ENCODE results near the gene ITIH1. TPM values are rescaled to one million over a fixed set of nuclear protein-coding genes. Genes with fewer than 3 reads are reported as not detected.

Gene ITIH1
- total RNA-seq, 4 donors from 2014 or later = not detected

GRCh38 chr3:52801839-52802238, 24.4 kb downstream of the ITIH1 start:
- H3K9me3 ChIP-seq = no peaks in the 10 kb centered on the region
- no peak for TF ChIP-seq EP300 (IDR thresholded peaks at IDR 0.05; ENCODE audit: low read depth)
- no peak for TF ChIP-seq POLR2AphosphoS5 (IDR thresholded peaks at IDR 0.05)
- TF ChIP-seq CTCF (IDR thresholded peaks at IDR 0.05) = no peak
- TF ChIP-seq POLR2A (IDR thresholded peaks at IDR 0.05) = no peak
- in situ Hi-C loops (cut with MboI; ENCODE audit: low pct_ligation_motif_present in 1 of 4, low pct_unique_long_range_greater_than_20kb in 1 of 4, low sequenced_read_pairs in 3 of 4) = no loop called here
- no peaks in the 10 kb centered on the region for H3K4me1 ChIP-seq
- DNase-seq = no peak
- H3K27me3 ChIP-seq = no peaks in the 10 kb centered on the region
- intact Hi-C loops (cut with DNase I; ENCODE audit: low total_unique reads) = no loop called here
- H3K27ac ChIP-seq = no peak overlapping the region
- 31 to 74% methylated on average over 2 to 5 of the region's 5 CpGs for WGBS, 2 donors (ENCODE audit: low coverage in 1 of 2)
- H3K4me3 ChIP-seq = no peak overlapping the region
- H3K36me3 ChIP-seq = no peaks in the 10 kb centered on the region

DNA sequence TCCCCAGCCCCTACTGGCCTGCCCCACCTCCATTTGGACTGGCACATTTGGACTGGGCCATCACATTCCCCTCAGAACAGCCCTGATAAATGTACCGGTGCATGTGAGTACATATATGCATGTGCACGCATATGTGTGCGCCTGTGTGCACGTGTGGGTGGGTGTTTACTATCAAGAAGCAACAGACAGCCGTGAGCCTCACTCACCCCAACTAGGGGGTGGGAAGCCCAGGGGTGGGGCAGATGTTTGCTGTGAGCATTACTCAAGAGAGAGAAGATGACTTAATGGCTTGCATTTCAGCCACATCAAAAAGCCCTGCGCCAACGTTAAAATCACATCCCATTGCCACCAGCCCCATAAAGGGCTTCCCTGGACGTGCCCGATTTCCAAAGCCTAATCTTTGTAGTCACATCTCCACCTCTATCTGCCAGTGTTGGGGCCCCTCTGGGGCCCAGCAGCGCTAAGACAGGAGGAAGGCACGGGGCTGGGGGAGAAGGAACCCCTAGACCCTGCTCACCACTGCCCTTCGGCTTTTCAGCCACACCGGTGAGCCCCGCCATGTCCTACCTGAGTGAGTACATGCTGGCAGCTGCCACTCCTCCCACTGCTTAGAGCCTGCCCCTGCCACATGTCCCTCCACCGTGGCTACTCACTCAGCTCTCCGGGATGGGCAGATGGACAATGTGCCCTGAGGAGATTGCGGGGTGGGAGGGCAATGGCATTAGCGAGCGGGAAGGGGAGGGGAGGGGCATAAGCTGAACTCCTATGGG, 28.1 kb downstream of the ITIH1 start:
- Histone ChIP-seq H3K27ac (no peak overlapping the region), H3K36me3 (no peaks in the 10 kb centered on the region), H3K4me3 (no peak overlapping the region), H3K9me3 (no peaks in the 10 kb centered on the region), H3K27me3 (no peaks in the 10 kb centered on the region), H3K4me1 (no peaks in the 10 kb centered on the region)
- intact Hi-C loops (cut with DNase I; ENCODE audit: low total_unique reads) (no loop called here), in situ Hi-C loops (cut with MboI; ENCODE audit: low pct_ligation_motif_present in 1 of 4, low pct_unique_long_range_greater_than_20kb in 1 of 4, low sequenced_read_pairs in 3 of 4) (no loop called here)
- no peak for TF ChIP-seq POLR2A (IDR thresholded peaks at IDR 0.05)
- TF ChIP-seq CTCF (IDR thresholded peaks at IDR 0.05) = no peak
- no peak for TF ChIP-seq EP300 (IDR thresholded peaks at IDR 0.05; ENCODE audit: low read depth)
- TF ChIP-seq POLR2AphosphoS5 (IDR thresholded peaks at IDR 0.05) = no peak
- DNase-seq = no peak
- WGBS, 2 donors (ENCODE audit: low coverage in 1 of 2) = 83% methylated on average over 19 of the region's 19 CpGs; no CpG with 5 or more reads in 1 of the 2 donors

DNA sequence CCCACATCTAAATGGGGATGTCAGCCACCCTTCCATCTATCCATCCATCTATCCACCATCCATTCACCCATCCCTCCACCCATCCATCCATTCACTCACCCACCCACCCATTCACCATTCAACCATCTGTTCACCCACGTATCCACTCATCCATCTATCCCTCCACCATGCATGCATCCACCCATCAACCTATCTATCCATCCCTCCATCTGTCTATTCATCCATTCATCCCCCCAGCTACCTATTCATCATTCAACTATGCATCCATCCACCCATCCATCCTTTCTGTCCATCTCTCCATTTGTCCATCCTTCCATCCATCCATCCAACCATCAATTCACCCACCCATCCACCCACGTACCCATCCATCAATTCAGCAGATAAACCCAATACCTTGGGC, 31.8 kb downstream of the ITIH1 start:
- Histone ChIP-seq H3K4me1 (no peaks in the 10 kb centered on the region), H3K27ac (no peak overlapping the region), H3K4me3 (no peak overlapping the region), H3K36me3 (no peaks in the 10 kb centered on the region), H3K27me3 (no peaks in the 10 kb centered on the region), H3K9me3 (no peaks in the 10 kb centered on the region)
- in situ Hi-C loops (cut with MboI; ENCODE audit: low pct_ligation_motif_present in 1 of 4, low pct_unique_long_range_greater_than_20kb in 1 of 4, low sequenced_read_pairs in 3 of 4) (no loop called here), intact Hi-C loops (cut with DNase I; ENCODE audit: low total_unique reads) (no loop called here)
- 58 to 79% methylated on average over 2 of the region's 2 CpGs for WGBS, 2 donors (ENCODE audit: low coverage in 1 of 2)
- DNase-seq = no peak
- TF ChIP-seq POLR2AphosphoS5 (IDR thresholded peaks at IDR 0.05) (no peak), CTCF (IDR thresholded peaks at IDR 0.05) (no peak), POLR2A (IDR thresholded peaks at IDR 0.05) (no peak), EP300 (IDR thresholded peaks at IDR 0.05; ENCODE audit: low read depth) (no peak)

- Histone ChIP-seq H3K27ac (no peak overlapping the region), H3K9me3 (no peaks in the 10 kb centered on the region), H3K4me1 (no peaks in the 10 kb centered on the region), H3K4me3 (no peak overlapping the region), H3K36me3 (no peaks in the 10 kb centered on the region), H3K27me3 (no peaks in the 10 kb centered on the region)
- WGBS, 2 donors (ENCODE audit: low coverage in 1 of 2) = 61 to 74% methylated on average over 6 to 7 of the region's 7 CpGs
- DNase-seq = no peak
- intact Hi-C loops (cut with DNase I; ENCODE audit: low total_unique reads) = no loop called here
- TF ChIP-seq EP300 (IDR thresholded peaks at IDR 0.05; ENCODE audit: low read depth) (no peak), POLR2A (IDR thresholded peaks at IDR 0.05) (no peak), POLR2AphosphoS5 (IDR thresholded peaks at IDR 0.05) (no peak), CTCF (IDR thresholded peaks at IDR 0.05) (no peak)
- in situ Hi-C loops (cut with MboI; ENCODE audit: low pct_ligation_motif_present in 1 of 4, low pct_unique_long_range_greater_than_20kb in 1 of 4, low sequenced_read_pairs in 3 of 4) = no loop called here
These were observed 32.4 kb downstream of the ITIH1 start for GRCh38 chr3:52809662-52810377.

Data from transverse colon (tissue), 4 donors.